GM06990 (cell line): ENCODE results near the gene MCUR1.

Source experiments
- DNase-seq: peaks from one replicate; pipeline ENCODE4 v3.0.0-alpha.2; 2011; ENCODE audit not compliant: insufficient read length; ENCODE audit errors: extremely low read depth
- H3K27me3 ChIP-seq: replicated peaks from 2 replicates; pipeline ENCODE4 v1.6.0; 2011; ENCODE audit warnings: low read length; ENCODE audit not compliant: control insufficient read depth, insufficient read depth
- H3K36me3 ChIP-seq: 2 replicates; pipeline ENCODE4 v1.5.1; 2011; ENCODE audit warnings: low read length; ENCODE audit not compliant: control insufficient read depth, insufficient read depth
- H3K4me3 ChIP-seq: replicated peaks from 2 replicates; pipeline ENCODE4 v1.5.1; 2011; ENCODE audit warnings: low read depth, mild to moderate bottlenecking, control low read depth, low read length
- CTCF ChIP-seq: IDR thresholded peaks from 2 replicates; pipeline ENCODE4 v1.5.1; 2011; ENCODE audit warnings: low read length, control low read depth, mild to moderate bottlenecking, inconsistent platforms; ENCODE audit not compliant: insufficient read depth, poor library complexity, severe bottlenecking

Gene MCUR1

GRCh38 chr6:13810688-13811446, 3.5 kb downstream of the MCUR1 start:
- Histone ChIP-seq H3K4me3 (no peak overlapping the region), H3K36me3 (peaks cover 3% of the 10 kb centered on the region), H3K27me3 (no peaks in the 10 kb centered on the region)
- no peak for DNase-seq
- TF ChIP-seq CTCF: no peak

- TF ChIP-seq CTCF: no peak
- no peak for DNase-seq
- no peak overlapping the region for H3K4me3 ChIP-seq
- no peaks in the 10 kb centered on the region for H3K27me3 ChIP-seq
- peaks cover 3% of the 10 kb centered on the region for H3K36me3 ChIP-seq
These were observed 5.6 kb downstream of the MCUR1 start for GRCh38 chr6:13808801-13809200.

- H3K36me3 ChIP-seq: peaks cover 3% of the 10 kb centered on the region
- no peak for DNase-seq
- TF ChIP-seq CTCF: no peak
- H3K27me3 ChIP-seq: no peaks in the 10 kb centered on the region
- no peak overlapping the region for H3K4me3 ChIP-seq
These were observed 6.7 kb downstream of the MCUR1 start for GRCh38 chr6:13807696-13808095.

GRCh38 chr6:13803581-13803980, 10.8 kb downstream of the MCUR1 start:
- no peak for DNase-seq
- H3K27me3 ChIP-seq: no peaks in the 10 kb centered on the region
- no peak for TF ChIP-seq CTCF
- H3K4me3 ChIP-seq: no peak overlapping the region
- peaks cover 5% of the 10 kb centered on the region for H3K36me3 ChIP-seq

GRCh38 chr6:13800615-13801014, 13.7 kb downstream of the MCUR1 start:
- H3K4me3 ChIP-seq: no peak overlapping the region
- DNase-seq: no peak
- peaks cover 2% of the 10 kb centered on the region for H3K36me3 ChIP-seq
- no peaks in the 10 kb centered on the region for H3K27me3 ChIP-seq
- no peak for TF ChIP-seq CTCF

- TF ChIP-seq CTCF: no peak
- no peak for DNase-seq
- peaks cover 2% of the 10 kb centered on the region for H3K36me3 ChIP-seq
These were observed 17.6 kb downstream of the MCUR1 start for GRCh38 chr6:13796781-13797180.

More at GRCh38 chr6:13796781-13797180, 17.6 kb downstream of the MCUR1 start:
- H3K4me3 ChIP-seq: no peak overlapping the region
- H3K27me3 ChIP-seq: no peaks in the 10 kb centered on the region
